DND-41 (cell line): ENCODE results near the gene HTT.

Experiments used
- EZH2 ChIP-seq: IDR thresholded peaks from 3 replicates; pipeline ENCODE4 v1.6.1; 2012; ENCODE audit warnings: borderline replicate concordance, low read depth, mild to moderate bottlenecking, moderate library complexity, low read length, inconsistent platforms; ENCODE audit not compliant: severe bottlenecking
- TF ChIP-seq, protein P1 (sequence below): IDR thresholded peaks from 2 replicates; pipeline ENCODE4 v1.5.1; 2012; ENCODE audit warnings: borderline replicate concordance, low read length, moderate library complexity, mild to moderate bottlenecking; ENCODE audit not compliant: poor library complexity, severe bottlenecking; ENCODE audit errors: extremely low read depth

DNA sequence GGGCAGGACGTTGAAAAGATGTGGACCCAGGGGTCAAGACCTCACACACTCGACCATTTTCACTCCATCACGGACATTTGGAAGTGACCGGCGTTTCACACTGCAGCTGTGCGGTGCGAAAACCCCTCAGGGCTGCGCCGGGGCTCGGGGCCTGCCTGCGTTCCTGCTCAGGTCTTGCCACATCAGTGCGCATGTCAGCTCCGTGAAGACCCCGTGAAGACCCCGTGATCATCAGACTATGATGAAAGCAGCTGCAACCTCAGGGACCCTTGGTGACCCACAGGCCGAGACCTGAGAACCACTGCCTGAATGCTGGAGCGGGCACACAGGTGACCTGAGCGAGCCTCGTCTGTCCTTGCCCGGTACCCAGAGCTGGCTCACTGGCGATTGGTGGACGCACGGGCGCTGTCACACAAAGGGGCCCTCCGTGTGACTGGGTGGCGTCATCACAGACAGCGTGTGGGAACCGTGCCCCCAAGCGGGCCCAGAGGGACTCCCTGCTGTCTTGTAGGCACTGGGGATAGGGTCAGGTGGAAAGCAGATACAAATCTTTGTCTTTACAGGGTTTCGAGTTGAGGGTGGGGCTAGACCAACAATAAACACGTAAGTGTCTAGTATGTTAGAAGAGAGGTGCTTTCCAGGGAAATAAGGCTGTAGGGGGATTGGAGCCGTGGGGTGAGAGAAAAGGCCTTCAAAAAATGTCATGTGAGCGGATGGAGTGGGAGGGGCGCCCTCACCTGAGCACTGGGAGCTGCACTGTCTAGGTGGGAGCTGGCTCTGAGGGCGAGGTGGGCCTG is 187.1 kb downstream of the HTT start:
- TF ChIP-seq, protein P1, sequence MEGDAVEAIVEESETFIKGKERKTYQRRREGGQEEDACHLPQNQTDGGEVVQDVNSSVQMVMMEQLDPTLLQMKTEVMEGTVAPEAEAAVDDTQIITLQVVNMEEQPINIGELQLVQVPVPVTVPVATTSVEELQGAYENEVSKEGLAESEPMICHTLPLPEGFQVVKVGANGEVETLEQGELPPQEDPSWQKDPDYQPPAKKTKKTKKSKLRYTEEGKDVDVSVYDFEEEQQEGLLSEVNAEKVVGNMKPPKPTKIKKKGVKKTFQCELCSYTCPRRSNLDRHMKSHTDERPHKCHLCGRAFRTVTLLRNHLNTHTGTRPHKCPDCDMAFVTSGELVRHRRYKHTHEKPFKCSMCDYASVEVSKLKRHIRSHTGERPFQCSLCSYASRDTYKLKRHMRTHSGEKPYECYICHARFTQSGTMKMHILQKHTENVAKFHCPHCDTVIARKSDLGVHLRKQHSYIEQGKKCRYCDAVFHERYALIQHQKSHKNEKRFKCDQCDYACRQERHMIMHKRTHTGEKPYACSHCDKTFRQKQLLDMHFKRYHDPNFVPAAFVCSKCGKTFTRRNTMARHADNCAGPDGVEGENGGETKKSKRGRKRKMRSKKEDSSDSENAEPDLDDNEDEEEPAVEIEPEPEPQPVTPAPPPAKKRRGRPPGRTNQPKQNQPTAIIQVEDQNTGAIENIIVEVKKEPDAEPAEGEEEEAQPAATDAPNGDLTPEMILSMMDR: no peak
- no peak for TF ChIP-seq EZH2
